PC-9 (cell line): ENCODE results near the gene GRK4.

Experiments
- EZH2 ChIP-seq: fragments of 200-600 bp; sonication (generic); IDR thresholded peaks from 2 replicates; pipeline ENCODE4 v1.8.0; 2017; ENCODE audit warnings: antibody characterized with exemption, low read depth
- TF ChIP-seq, protein P1 (sequence below): fragments of 200-600 bp; sonication (generic); conservative IDR thresholded peaks from 2 replicates; pipeline ENCODE4 v1.6.1; 2017; ENCODE audit warnings: mixed run types, antibody characterized with exemption, mild to moderate bottlenecking, moderate library complexity

DNA sequence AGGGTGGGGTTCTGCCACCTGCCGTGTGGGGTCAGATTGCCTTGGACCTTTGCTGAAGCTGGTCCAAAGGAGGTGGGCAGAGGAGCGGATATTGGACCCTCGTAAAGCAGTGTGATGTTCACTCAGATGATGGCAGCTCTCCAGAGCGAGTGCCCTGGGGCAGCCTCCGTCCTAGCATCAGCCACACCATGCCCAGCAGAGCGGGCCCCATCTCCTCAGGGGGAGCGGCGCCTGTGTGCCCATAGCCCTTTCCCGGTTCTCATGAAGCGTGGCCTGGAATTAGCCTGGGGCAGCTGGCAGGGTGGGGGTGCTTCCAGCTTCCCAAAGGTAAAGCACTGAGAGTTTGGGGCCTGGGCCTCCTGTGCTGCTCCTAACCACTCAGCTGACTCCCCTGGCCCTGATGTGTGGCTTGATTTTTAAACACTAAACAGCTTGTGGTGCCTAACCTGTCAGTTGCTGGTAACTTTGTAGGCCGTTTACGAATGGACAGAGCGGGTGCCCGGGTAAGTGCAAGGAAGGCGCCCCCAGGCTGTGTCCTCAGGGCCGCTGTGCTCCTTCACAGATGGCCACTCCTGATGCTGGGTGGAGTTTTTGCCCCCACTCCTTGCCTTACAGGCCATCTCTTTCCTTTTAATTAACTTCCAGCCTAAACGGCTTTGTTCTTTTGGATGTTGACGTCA is 36.2 kb upstream of the GRK4 start:
- TF ChIP-seq, protein P1, sequence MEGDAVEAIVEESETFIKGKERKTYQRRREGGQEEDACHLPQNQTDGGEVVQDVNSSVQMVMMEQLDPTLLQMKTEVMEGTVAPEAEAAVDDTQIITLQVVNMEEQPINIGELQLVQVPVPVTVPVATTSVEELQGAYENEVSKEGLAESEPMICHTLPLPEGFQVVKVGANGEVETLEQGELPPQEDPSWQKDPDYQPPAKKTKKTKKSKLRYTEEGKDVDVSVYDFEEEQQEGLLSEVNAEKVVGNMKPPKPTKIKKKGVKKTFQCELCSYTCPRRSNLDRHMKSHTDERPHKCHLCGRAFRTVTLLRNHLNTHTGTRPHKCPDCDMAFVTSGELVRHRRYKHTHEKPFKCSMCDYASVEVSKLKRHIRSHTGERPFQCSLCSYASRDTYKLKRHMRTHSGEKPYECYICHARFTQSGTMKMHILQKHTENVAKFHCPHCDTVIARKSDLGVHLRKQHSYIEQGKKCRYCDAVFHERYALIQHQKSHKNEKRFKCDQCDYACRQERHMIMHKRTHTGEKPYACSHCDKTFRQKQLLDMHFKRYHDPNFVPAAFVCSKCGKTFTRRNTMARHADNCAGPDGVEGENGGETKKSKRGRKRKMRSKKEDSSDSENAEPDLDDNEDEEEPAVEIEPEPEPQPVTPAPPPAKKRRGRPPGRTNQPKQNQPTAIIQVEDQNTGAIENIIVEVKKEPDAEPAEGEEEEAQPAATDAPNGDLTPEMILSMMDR, result no peak
- no peak for TF ChIP-seq EZH2
